ENCODE data around the gene NCK2.
A peak's percentile ranks its signal among the peaks of the same experiment; 100 is the strongest.

The NCK2 gene

GRCh38 chr2:105736145-105736544, 8.6 kb upstream of the NCK2 start:
- no peak for DNase-seq (ENCODE audit: low read depth)

- DNase-seq (ENCODE audit: low read depth) = no peak
Observed at GRCh38 chr2:105737980-105738657, 6.6 kb upstream of the NCK2 start.

GRCh38 chr2:105738658-105739241, 6.0 kb upstream of the NCK2 start:
- DNase-seq (ENCODE audit: low read depth) = no peak

- no peak for DNase-seq (ENCODE audit: low read depth)
Observed at GRCh38 chr2:105739426-105739825, 5.3 kb upstream of the NCK2 start.

- DNase-seq (ENCODE audit: low read depth) = no peak
Observed at GRCh38 chr2:105739944-105740530, 4.7 kb upstream of the NCK2 start.

GRCh38 chr2:105741174-105741573, 3.5 kb upstream of the NCK2 start:
- DNase-seq (ENCODE audit: low read depth) = no peak

- DNase-seq (ENCODE audit: low read depth) = no peak
Observed at GRCh38 chr2:105741617-105742016, 3.1 kb upstream of the NCK2 start.

GRCh38 chr2:105744091-105744908, 412 bp upstream of the NCK2 start:
- DNase-seq (ENCODE audit: low read depth) = peak; percentile 58

GRCh38 chr2:105746177-105747080, 1.7 kb downstream of the NCK2 start:
- peak; percentile 83 for DNase-seq (ENCODE audit: low read depth)

- no peak for DNase-seq (ENCODE audit: low read depth)
Observed at GRCh38 chr2:105747254-105747894, 2.7 kb downstream of the NCK2 start.

- DNase-seq (ENCODE audit: low read depth) = no peak
Observed at GRCh38 chr2:105747991-105748390, 3.3 kb downstream of the NCK2 start.

- no peak for DNase-seq (ENCODE audit: low read depth)
Observed at GRCh38 chr2:105748566-105748965, 3.9 kb downstream of the NCK2 start.

GRCh38 chr2:105749583-105750400, 5.1 kb downstream of the NCK2 start:
- DNase-seq (ENCODE audit: low read depth) = no peak

GRCh38 chr2:105750735-105751134, 6.0 kb downstream of the NCK2 start:
- DNase-seq (ENCODE audit: low read depth) = no peak

GRCh38 chr2:105751272-105751671, 6.6 kb downstream of the NCK2 start:
- DNase-seq (ENCODE audit: low read depth) = no peak

GRCh38 chr2:105752691-105753358, 8.1 kb downstream of the NCK2 start:
- no peak for DNase-seq (ENCODE audit: low read depth)

GRCh38 chr2:105753380-105753779, 8.7 kb downstream of the NCK2 start:
- DNase-seq (ENCODE audit: low read depth) = no peak

GRCh38 chr2:105754011-105754410, 9.3 kb downstream of the NCK2 start:
- no peak for DNase-seq (ENCODE audit: low read depth)

GRCh38 chr2:105754994-105755393, 10.3 kb downstream of the NCK2 start:
- DNase-seq (ENCODE audit: low read depth) = no peak

- DNase-seq (ENCODE audit: low read depth) = no peak
Observed at GRCh38 chr2:105755895-105756294, 11.2 kb downstream of the NCK2 start.
